ENCODE data around the gene PAPOLB. TPM values are rescaled to one million over a fixed set of nuclear protein-coding genes. Genes with fewer than 3 reads are reported as not detected.

The PAPOLB gene
- total and polyA plus RNA-seq, 10 of the 15 experiments (the other 5 are each of a cell fraction or from before 2014, with no cell fraction given), result 0.01 TPM; not detected in 9

DNA sequence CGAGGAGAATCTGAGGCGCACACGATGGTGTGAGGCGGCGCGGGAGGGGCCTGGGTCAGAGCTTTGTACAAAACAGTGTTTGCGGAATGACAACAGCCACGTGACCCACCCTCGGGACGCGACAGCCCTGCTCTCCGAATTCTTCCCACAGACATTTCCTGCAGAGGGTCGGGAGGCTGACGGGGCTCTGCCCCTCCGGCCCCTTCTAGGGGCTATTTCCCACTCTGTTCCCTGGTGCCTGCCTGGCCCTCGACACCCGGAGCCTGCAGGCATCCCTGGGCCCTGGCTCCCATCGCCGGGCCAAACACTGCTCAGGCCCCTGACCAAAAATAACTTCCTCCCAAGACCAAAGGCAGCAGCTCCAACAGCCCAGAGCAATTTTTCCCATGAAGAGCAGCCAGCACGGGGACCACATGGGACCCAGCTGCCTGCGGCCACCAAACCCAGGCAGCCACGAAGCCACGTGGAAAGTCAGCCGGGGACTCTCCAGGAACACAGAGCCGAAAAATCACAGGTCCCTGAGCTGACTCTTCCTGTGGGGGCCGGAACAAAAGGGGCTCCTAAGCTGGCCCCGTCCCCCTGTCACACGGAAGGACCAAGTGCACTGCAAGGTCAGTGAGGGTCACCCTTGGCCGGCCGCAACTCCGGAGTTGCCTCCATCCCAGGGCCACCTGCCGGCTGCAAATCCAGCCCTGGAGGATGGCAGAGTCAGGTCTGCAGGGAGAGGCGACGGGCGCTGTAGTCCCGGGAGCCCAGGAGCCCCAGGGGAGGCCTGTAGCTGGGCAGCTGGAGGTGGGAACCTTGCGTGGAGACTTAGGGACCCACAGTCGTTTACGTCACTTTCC, 42.0 kb downstream of the PAPOLB start:
- RAD21 ChIA-PET (ENCODE audit: unreplicated experiment), result no interaction called here
- CTCF ChIA-PET, result interaction anchor here (0.6 kb wide), 1 partner anchor 337 kb away, joined by 3 read pairs; no protein-coding TSS in a partner anchor

More for the DNA sequence above, 42.0 kb downstream of the PAPOLB start:
- no peak for TF ChIP-seq DPF2 (IDR thresholded peaks at IDR 0.05)
- TF ChIP-seq, protein P1, sequence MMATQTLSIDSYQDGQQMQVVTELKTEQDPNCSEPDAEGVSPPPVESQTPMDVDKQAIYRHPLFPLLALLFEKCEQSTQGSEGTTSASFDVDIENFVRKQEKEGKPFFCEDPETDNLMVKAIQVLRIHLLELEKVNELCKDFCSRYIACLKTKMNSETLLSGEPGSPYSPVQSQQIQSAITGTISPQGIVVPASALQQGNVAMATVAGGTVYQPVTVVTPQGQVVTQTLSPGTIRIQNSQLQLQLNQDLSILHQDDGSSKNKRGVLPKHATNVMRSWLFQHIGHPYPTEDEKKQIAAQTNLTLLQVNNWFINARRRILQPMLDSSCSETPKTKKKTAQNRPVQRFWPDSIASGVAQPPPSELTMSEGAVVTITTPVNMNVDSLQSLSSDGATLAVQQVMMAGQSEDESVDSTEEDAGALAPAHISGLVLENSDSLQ (IDR thresholded peaks at IDR 0.05), result no peak
- TF ChIP-seq, protein P2, sequence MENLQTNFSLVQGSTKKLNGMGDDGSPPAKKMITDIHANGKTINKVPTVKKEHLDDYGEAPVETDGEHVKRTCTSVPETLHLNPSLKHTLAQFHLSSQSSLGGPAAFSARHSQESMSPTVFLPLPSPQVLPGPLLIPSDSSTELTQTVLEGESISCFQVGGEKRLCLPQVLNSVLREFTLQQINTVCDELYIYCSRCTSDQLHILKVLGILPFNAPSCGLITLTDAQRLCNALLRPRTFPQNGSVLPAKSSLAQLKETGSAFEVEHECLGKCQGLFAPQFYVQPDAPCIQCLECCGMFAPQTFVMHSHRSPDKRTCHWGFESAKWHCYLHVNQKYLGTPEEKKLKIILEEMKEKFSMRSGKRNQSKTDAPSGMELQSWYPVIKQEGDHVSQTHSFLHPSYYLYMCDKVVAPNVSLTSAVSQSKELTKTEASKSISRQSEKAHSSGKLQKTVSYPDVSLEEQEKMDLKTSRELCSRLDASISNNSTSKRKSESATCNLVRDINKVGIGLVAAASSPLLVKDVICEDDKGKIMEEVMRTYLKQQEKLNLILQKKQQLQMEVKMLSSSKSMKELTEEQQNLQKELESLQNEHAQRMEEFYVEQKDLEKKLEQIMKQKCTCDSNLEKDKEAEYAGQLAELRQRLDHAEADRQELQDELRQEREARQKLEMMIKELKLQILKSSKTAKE (IDR thresholded peaks at IDR 0.05; ENCODE audit: low read depth, poor library complexity, severe bottlenecking), result no peak
- FAIRE-seq (no peak), DNase-seq (ENCODE audit: low read depth, low spot score) (no peak), ATAC-seq (no peak)
- H3K4me3 ChIP-seq, result no peak overlapping the region
- H3K4me1 ChIP-seq (ENCODE audit: control insufficient read depth, insufficient read depth, low read length), result no peaks in the 10 kb centered on the region
- H3K27me3 ChIP-seq (replicated peaks in 1 of 2; ENCODE audit: control insufficient read depth in 2 of 2, insufficient read depth in 2 of 2, low read length in 1 of 2), result no peaks in the 10 kb centered on the region
- in situ Hi-C loops (cut with MboI), result no loop called here
- no peaks in the 10 kb centered on the region for H4K20me1 ChIP-seq (ENCODE audit: control insufficient read depth, insufficient read depth)
- no peaks in the 10 kb centered on the region for H3K36me3 ChIP-seq (ENCODE audit: control insufficient read depth in 2 of 2, insufficient read depth in 2 of 2, low read length in 1 of 2)
- no peaks in the 10 kb centered on the region for H3K9me3 ChIP-seq (replicated peaks; ENCODE audit: control insufficient read depth, insufficient read depth, low read length)
- intact Hi-C loops (cut with micrococcal nuclease; ENCODE audit: unreplicated experiment), result loop anchor here (10.0 kb wide), 1 partner anchor 155 kb away; no protein-coding TSS in a partner anchor
- SMC1A ChIA-PET (ENCODE audit: uncharacterized antibody, unreplicated experiment), result no interaction called here
- 64% methylated on average over 34 of the region's 39 CpGs for WGBS (ENCODE audit: insufficient coverage, insufficient replicate concordance, low lambda C conversion rate, missing lambda C conversion rate)
- H2AFZ ChIP-seq (ENCODE audit: control insufficient read depth, low read depth, low read length), result no peak overlapping the region
- POLR2A ChIA-PET, result no interaction called here
- H3K79me2 ChIP-seq (ENCODE audit: control insufficient read depth, insufficient read depth, low read length), result no peaks in the 10 kb centered on the region
- no TSS peak for BruUV-seq (replicated peaks)
- no peak overlapping the region for H3K4me2 ChIP-seq (ENCODE audit: control insufficient read depth, insufficient read depth)
- no peak overlapping the region for H3K27ac ChIP-seq (ENCODE audit: control insufficient read depth, insufficient read depth)
- no peak overlapping the region for H3K9ac ChIP-seq (ENCODE audit: control insufficient read depth, insufficient read depth, low read length)

Measured in GM12878 (cell line).